ENCODE measurements around the gene PLAC8.

Gene PLAC8

GRCh38 chr4:83114576-83114975, at the start of gene PLAC8:
TSS of gene PLAC8 (minus strand) at chr4:83114729. CDS start at chr4:83107921, 6,808 bp downstream.
- DNase-seq (ENCODE audit: low read depth in 2 of 2) = no peak

- no peak for DNase-seq (ENCODE audit: low read depth in 2 of 2)
Measured at GRCh38 chr4:83153417-83153816, 38.9 kb upstream of the PLAC8 start.

GRCh38 chr4:83152746-83153145, 38.2 kb upstream of the PLAC8 start:
- no peak for DNase-seq (ENCODE audit: low read depth in 2 of 2)

- DNase-seq (ENCODE audit: low read depth in 2 of 2) = no peak
Measured at GRCh38 chr4:83151651-83152050, 37.1 kb upstream of the PLAC8 start.

- DNase-seq (ENCODE audit: low read depth in 2 of 2) = no peak
Measured at GRCh38 chr4:83150653-83151330, 36.3 kb upstream of the PLAC8 start.

- DNase-seq (ENCODE audit: low read depth in 2 of 2) = no peak
Measured at GRCh38 chr4:83149865-83150652, 35.5 kb upstream of the PLAC8 start.

- no peak for DNase-seq (ENCODE audit: low read depth in 2 of 2)
Measured at GRCh38 chr4:83146841-83147240, 32.3 kb upstream of the PLAC8 start.

- peak in 1 of 2 donors; percentile 16 for DNase-seq (ENCODE audit: low read depth in 2 of 2)
Measured at GRCh38 chr4:83145776-83146175, 31.2 kb upstream of the PLAC8 start.

GRCh38 chr4:83139514-83140156, 25.1 kb upstream of the PLAC8 start:
- no peak for DNase-seq (ENCODE audit: low read depth in 2 of 2)

GRCh38 chr4:83138946-83139345, 24.4 kb upstream of the PLAC8 start:
- peak in 1 of 2 donors; percentile 25 for DNase-seq (ENCODE audit: low read depth in 2 of 2)

- no peak for DNase-seq (ENCODE audit: low read depth in 2 of 2)
Measured at GRCh38 chr4:83132065-83132464, 17.5 kb upstream of the PLAC8 start.

- no peak for DNase-seq (ENCODE audit: low read depth in 2 of 2)
Measured at GRCh38 chr4:83129264-83129663, 14.7 kb upstream of the PLAC8 start.

GRCh38 chr4:83128240-83128929, 13.9 kb upstream of the PLAC8 start:
- no peak for DNase-seq (ENCODE audit: low read depth in 2 of 2)

GRCh38 chr4:83125738-83126141, 11.2 kb upstream of the PLAC8 start:
- DNase-seq (ENCODE audit: low read depth in 2 of 2) = no peak

- no peak for DNase-seq (ENCODE audit: low read depth in 2 of 2)
Measured at GRCh38 chr4:83124111-83124780, 9.7 kb upstream of the PLAC8 start.

GRCh38 chr4:83121246-83121645, 6.7 kb upstream of the PLAC8 start:
- DNase-seq (ENCODE audit: low read depth in 2 of 2) = no peak

- no peak for DNase-seq (ENCODE audit: low read depth in 2 of 2)
Measured at GRCh38 chr4:83118869-83119268, 4.3 kb upstream of the PLAC8 start.

GRCh38 chr4:83115656-83116285, 1.2 kb upstream of the PLAC8 start:
- DNase-seq (ENCODE audit: low read depth in 2 of 2) = no peak

- DNase-seq (ENCODE audit: low read depth in 2 of 2) = no peak
Measured at GRCh38 chr4:83115000-83115399, 471 bp upstream of the PLAC8 start.

GRCh38 chr4:83113429-83113786, 1.1 kb downstream of the PLAC8 start:
- no peak for DNase-seq (ENCODE audit: low read depth in 2 of 2)

Data from stimulated activated CD8-positive, alpha-beta memory T cell treated with anti-CD3 and anti-CD28 coated beads, Interleukin-15, amount 100 ng/mL, for 4 hours (primary cell).